ENCODE data around the gene PRSS27.

DNA sequence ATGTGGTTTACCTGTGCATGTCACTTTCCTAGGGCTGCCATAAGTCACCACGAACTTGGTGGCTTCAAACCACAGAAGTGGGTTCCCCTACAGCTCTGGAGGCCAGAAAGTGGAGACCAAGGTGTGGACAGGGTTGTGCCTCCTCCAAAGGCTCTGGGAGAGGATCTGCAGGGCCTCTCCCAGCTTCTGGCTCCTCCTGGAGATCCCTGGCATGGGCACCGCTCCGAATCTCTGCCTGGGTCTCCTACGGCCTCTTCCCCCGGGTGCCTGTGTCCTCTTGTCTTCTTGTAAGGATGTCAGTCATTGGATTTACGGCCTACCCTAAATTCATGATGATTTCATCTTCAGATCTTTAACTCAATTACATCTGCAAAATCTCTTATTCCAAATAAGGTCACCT is 29.9 kb upstream of the PRSS27 start:
- TF ChIP-seq, protein P1, sequence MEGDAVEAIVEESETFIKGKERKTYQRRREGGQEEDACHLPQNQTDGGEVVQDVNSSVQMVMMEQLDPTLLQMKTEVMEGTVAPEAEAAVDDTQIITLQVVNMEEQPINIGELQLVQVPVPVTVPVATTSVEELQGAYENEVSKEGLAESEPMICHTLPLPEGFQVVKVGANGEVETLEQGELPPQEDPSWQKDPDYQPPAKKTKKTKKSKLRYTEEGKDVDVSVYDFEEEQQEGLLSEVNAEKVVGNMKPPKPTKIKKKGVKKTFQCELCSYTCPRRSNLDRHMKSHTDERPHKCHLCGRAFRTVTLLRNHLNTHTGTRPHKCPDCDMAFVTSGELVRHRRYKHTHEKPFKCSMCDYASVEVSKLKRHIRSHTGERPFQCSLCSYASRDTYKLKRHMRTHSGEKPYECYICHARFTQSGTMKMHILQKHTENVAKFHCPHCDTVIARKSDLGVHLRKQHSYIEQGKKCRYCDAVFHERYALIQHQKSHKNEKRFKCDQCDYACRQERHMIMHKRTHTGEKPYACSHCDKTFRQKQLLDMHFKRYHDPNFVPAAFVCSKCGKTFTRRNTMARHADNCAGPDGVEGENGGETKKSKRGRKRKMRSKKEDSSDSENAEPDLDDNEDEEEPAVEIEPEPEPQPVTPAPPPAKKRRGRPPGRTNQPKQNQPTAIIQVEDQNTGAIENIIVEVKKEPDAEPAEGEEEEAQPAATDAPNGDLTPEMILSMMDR (IDR thresholded peaks at IDR 0.05) = no peak
- TF ChIP-seq EP300 (IDR thresholded peaks at IDR 0.05) (no peak), POLR2A (IDR thresholded peaks at IDR 0.05) (no peak)
